Muscle layer of duodenum (tissue), 2 donors: ENCODE data around the gene SORT1.
"Not testable (repeated sequence)": the region's sequence is repeated elsewhere in the genome, so short reads cannot be mapped to it uniquely, and the experiment has no call there.

Experiments used
- H3K27ac ChIP-seq: one replicate; pipeline ENCODE4 v1.7.0; 2013; ENCODE audit warnings: mild to moderate bottlenecking, low read length
- H3K27me3 ChIP-seq: one replicate; pipeline ENCODE4 v1.7.0; 2013; ENCODE audit warnings: low read depth, mild to moderate bottlenecking, control low read depth, low read length
- H3K36me3 ChIP-seq, 2 donors: one replicate each; pipeline ENCODE4 v1.7.0; 2013; ENCODE audit warnings: low read length in 2 of 2, control low read depth in 1 of 2, mild to moderate bottlenecking in 1 of 2; ENCODE audit not compliant: insufficient read depth in 2 of 2, control insufficient read depth in 1 of 2
- H3K4me1 ChIP-seq, 2 donors: one replicate each; pipeline ENCODE4 v1.7.0; 2013; ENCODE audit warnings: low read length in 2 of 2, mild to moderate bottlenecking in 2 of 2, control low read depth in 1 of 2, moderate library complexity in 1 of 2; ENCODE audit not compliant: insufficient read depth in 2 of 2, control insufficient read depth in 1 of 2
- H3K4me3 ChIP-seq, 2 donors: one replicate each; pipeline ENCODE4 v1.7.0; 2013; ENCODE audit warnings: low read length in 2 of 2, low read depth in 1 of 2, mild to moderate bottlenecking in 1 of 2
- H3K9me3 ChIP-seq, 2 donors: one replicate each; pipeline ENCODE4 v1.7.0; 2013; ENCODE audit warnings: low read length in 2 of 2, control low read depth in 1 of 2, mild to moderate bottlenecking in 1 of 2; ENCODE audit not compliant: control insufficient read depth in 1 of 2
- donor health status: healthy.

The SORT1 gene

GRCh38 chr1:109388884-109389637, 8.7 kb downstream of the SORT1 start:
- H3K4me1 ChIP-seq, result peaks cover 48 to 50% of the 10 kb centered on the region in 2 donors

GRCh38 chr1:109388208-109388711, 9.5 kb downstream of the SORT1 start:
- Histone ChIP-seq H3K4me1 (peaks cover 42 to 48% of the 10 kb centered on the region in 2 donors), H3K4me3 (no peak overlapping the region), H3K27ac (peak overlapping the region; percentile 89), H3K36me3 (no peaks in the 10 kb centered on the region), H3K27me3 (no peaks in the 10 kb centered on the region), H3K9me3 (peaks cover 0 to 3% of the 10 kb centered on the region in 2 donors)

More at GRCh38 chr1:109388884-109389637, 8.7 kb downstream of the SORT1 start:
- Histone ChIP-seq H3K27me3 (no peaks in the 10 kb centered on the region), H3K4me3 (no peak overlapping the region), H3K27ac (peak overlapping the region; percentile 89), H3K36me3 (no peaks in the 10 kb centered on the region), H3K9me3 (peaks cover 0 to 3% of the 10 kb centered on the region in 2 donors)

GRCh38 chr1:109386054-109386717, 11.5 kb downstream of the SORT1 start:
- H3K27ac ChIP-seq, result peak overlapping the region; percentile 67
- H3K4me1 ChIP-seq, result peaks cover 29 to 31% of the 10 kb centered on the region in 2 donors

GRCh38 chr1:109385417-109385816, 12.3 kb downstream of the SORT1 start:
- Histone ChIP-seq H3K27ac (peak overlapping the region; percentile 1), H3K27me3 (no peaks in the 10 kb centered on the region), H3K9me3 (peaks cover 0 to 3% of the 10 kb centered on the region in 2 donors), H3K36me3 (no peaks in the 10 kb centered on the region), H3K4me1 (peaks cover 24 to 27% of the 10 kb centered on the region in 2 donors), H3K4me3 (no peak overlapping the region)

More at GRCh38 chr1:109386054-109386717, 11.5 kb downstream of the SORT1 start:
- Histone ChIP-seq H3K36me3 (no peaks in the 10 kb centered on the region), H3K4me3 (no peak overlapping the region), H3K9me3 (peaks cover 0 to 3% of the 10 kb centered on the region in 2 donors), H3K27me3 (no peaks in the 10 kb centered on the region)

GRCh38 chr1:109383854-109384253, 13.9 kb downstream of the SORT1 start:
- Histone ChIP-seq H3K27ac (peak overlapping the region; percentile 61), H3K27me3 (no peaks in the 10 kb centered on the region), H3K4me3 (no peak overlapping the region), H3K36me3 (no peaks in the 10 kb centered on the region), H3K9me3 (peaks cover 0 to 3% of the 10 kb centered on the region in 2 donors), H3K4me1 (peaks cover 8 to 21% of the 10 kb centered on the region in 2 donors)

GRCh38 chr1:109383087-109383779, 14.5 kb downstream of the SORT1 start:
- Histone ChIP-seq H3K4me1 (peaks cover 6 to 21% of the 10 kb centered on the region in 2 donors), H3K36me3 (no peaks in the 10 kb centered on the region), H3K4me3 (no peak overlapping the region), H3K27ac (peak overlapping the region; percentile 61), H3K9me3 (peaks cover 0 to 3% of the 10 kb centered on the region in 2 donors), H3K27me3 (no peaks in the 10 kb centered on the region)

GRCh38 chr1:109381573-109381972, 16.1 kb downstream of the SORT1 start:
- no peaks in the 10 kb centered on the region for H3K36me3 ChIP-seq
- H3K27me3 ChIP-seq, result no peaks in the 10 kb centered on the region
- peaks cover 6 to 15% of the 10 kb centered on the region in 2 donors for H3K4me1 ChIP-seq
- peaks cover 0 to 3% of the 10 kb centered on the region in 2 donors for H3K9me3 ChIP-seq
- H3K4me3 ChIP-seq, result no peak overlapping the region
- no peak overlapping the region for H3K27ac ChIP-seq

- no peaks in the 10 kb centered on the region for H3K36me3 ChIP-seq
- peaks cover 6 to 8% of the 10 kb centered on the region in 2 donors for H3K4me1 ChIP-seq
- no peak overlapping the region for H3K4me3 ChIP-seq
- no peak overlapping the region for H3K27ac ChIP-seq
- peaks cover 0 to 3% of the 10 kb centered on the region in 2 donors for H3K9me3 ChIP-seq
- H3K27me3 ChIP-seq, result no peaks in the 10 kb centered on the region
Measured at GRCh38 chr1:109379907-109380306, 17.8 kb downstream of the SORT1 start.

- Histone ChIP-seq H3K9me3 (peaks cover 0 to under 1% of the 10 kb centered on the region in 2 donors), H3K36me3 (no peaks in the 10 kb centered on the region), H3K4me1 (peaks cover 5 to 8% of the 10 kb centered on the region in 2 donors), H3K27me3 (no peaks in the 10 kb centered on the region), H3K27ac (no peak overlapping the region), H3K4me3 (no peak overlapping the region)
Measured at GRCh38 chr1:109379422-109379821, 18.3 kb downstream of the SORT1 start.

GRCh38 chr1:109377698-109378097, 20.0 kb downstream of the SORT1 start:
- no peaks in the 10 kb centered on the region for H3K9me3 ChIP-seq
- peaks cover 5 to 16% of the 10 kb centered on the region in 2 donors for H3K4me1 ChIP-seq
- H3K4me3 ChIP-seq, result no peak overlapping the region
- H3K27me3 ChIP-seq, result no peaks in the 10 kb centered on the region
- no peaks in the 10 kb centered on the region for H3K36me3 ChIP-seq
- H3K27ac ChIP-seq, result no peak overlapping the region

GRCh38 chr1:109373696-109374095, 24.0 kb downstream of the SORT1 start:
- H3K4me1 ChIP-seq, result peaks cover 12 to 18% of the 10 kb centered on the region in 2 donors
- H3K27ac ChIP-seq, H3K27me3 ChIP-seq, H3K36me3 ChIP-seq, H3K9me3 ChIP-seq, H3K4me3 ChIP-seq: not testable (repeated sequence)
